ENCODE results near the gene LAG3. TPM values are rescaled to one million over a fixed set of nuclear protein-coding genes. Genes with fewer than 3 reads are reported as not detected.

The LAG3 gene
- total RNA-seq, 1 experiment from 2014 or later: 3.3 TPM

DNA sequence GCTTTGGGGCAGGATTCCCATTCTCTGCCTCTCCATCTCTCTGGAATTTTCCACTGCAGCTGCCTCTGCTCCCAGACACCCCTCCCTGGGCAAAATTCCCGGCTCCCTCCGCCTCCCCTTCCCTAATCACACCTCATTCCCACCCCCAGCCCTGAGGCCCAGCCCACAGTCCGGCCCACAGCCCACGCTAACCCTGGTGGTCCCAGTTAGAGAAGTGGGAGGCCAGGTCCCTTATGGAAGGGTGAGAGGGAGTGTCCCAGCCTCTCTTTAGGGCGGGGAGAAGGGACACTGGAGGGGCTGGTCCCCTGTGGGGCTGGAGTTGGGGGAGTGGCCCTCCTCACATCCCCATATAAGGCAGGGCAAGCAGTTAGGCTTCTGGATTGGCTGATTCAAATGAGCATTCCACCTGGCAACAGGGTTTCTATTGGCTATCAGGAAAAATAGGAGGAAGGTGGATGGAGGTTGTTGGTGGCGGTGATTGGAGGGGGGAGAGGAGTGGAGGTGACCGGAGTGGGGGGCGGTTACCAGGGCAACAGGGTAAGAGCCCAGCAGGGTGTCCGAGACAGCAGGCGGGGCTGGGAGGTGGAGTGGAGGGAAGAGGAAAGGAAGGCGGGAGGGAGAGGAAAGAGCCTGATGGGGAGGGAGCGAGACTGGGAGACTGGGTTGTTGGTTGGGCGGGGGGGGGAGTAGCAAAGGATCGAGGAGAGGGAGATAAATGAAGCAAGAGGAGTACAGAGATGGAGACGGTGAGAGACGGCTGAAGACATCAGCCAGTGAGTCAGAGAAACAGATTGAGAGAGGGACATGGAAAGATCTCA is 8.1 kb upstream of the LAG3 start:
- peak overlapping the region; percentile 85 to 90 for H3K4me3 ChIP-seq (replicated peaks in 1 of 2; ENCODE audit: low read depth in 1 of 2, low read length in 2 of 2)
- TF ChIP-seq FOSL1 (IDR thresholded peaks at IDR 0.05; ENCODE audit: low read depth) (no peak), POLR2A (IDR thresholded peaks at IDR 0.05; ENCODE audit: borderline replicate concordance, extremely low read depth, insufficient read depth, insufficient read length) (peak; percentile 53), SRF (IDR thresholded peaks at IDR 0.05; ENCODE audit: low read depth) (no peak)
- peak; percentile 80 for ATAC-seq
- POLR2A ChIA-PET: interaction anchor here (1.0 to 2.2 kb wide), 3 partner anchors 10 to 57 kb away, joined by 3 to 10 read pairs (median 7); partner anchors contain the start of genes GPR162 and MLF2
- no peaks in the 10 kb centered on the region for H3K9me2 ChIP-seq (ENCODE audit: insufficient read depth)
- peak overlapping the region; percentile 95 for H3K4me2 ChIP-seq (ENCODE audit: low read length)
- peak; percentile 99 for DNase-seq (ENCODE audit: low read depth, low spot score)
- H3K27ac ChIP-seq (ENCODE audit: low read depth, low read length): peak overlapping the region; percentile 72
- peaks cover 25% of the 10 kb centered on the region for H3K79me2 ChIP-seq (ENCODE audit: insufficient read depth, low read length)
- CTCF ChIA-PET: interaction anchor here (0.8 to 3.0 kb wide), 3 partner anchors 10 to 11 kb away, joined by 4 to 53 read pairs (median 7); partner anchors contain the start of gene MLF2
- BruUV-seq (replicated peaks): no TSS peak
- no peak overlapping the region for H2AFZ ChIP-seq (ENCODE audit: low read depth, low read length, poor library complexity, severe bottlenecking)
- no peaks in the 10 kb centered on the region for H3K9me3 ChIP-seq (ENCODE audit: control insufficient read depth in 1 of 2, insufficient read depth in 1 of 2, low read depth in 1 of 2, low read length in 2 of 2)
- H3K4me1 ChIP-seq (ENCODE audit: control insufficient read depth in 1 of 2, insufficient read depth in 2 of 2, low read length in 2 of 2): peaks cover 54 to 74% of the 10 kb centered on the region in 2 experiments
- intact Hi-C loops (cut with micrococcal nuclease): no loop called here
- no peaks in the 10 kb centered on the region; a peak in 1 of 4 replicates for H3K36me3 ChIP-seq (ENCODE audit: control insufficient read depth in 1 of 2, insufficient read depth in 2 of 2, low read length in 2 of 2)
- H4K20me1 ChIP-seq (ENCODE audit: insufficient read depth): no peaks in the 10 kb centered on the region
- RAD21 ChIA-PET (ENCODE audit: low non-redundant PET in 1 of 2, low total read pairs in 2 of 2, uncharacterized antibody in 2 of 2, unreplicated experiment in 2 of 2): interaction anchor here in 1 of 2 experiments (1.1 kb wide), 1 partner anchor 11 kb away, joined by 3 read pairs; the partner anchor contains the start of gene MLF2
- no peaks in the 10 kb centered on the region for H3K27me3 ChIP-seq (ENCODE audit: insufficient read depth, low read length)
- peak overlapping the region; percentile 84 for H3K9ac ChIP-seq (ENCODE audit: low read length)

DNA sequence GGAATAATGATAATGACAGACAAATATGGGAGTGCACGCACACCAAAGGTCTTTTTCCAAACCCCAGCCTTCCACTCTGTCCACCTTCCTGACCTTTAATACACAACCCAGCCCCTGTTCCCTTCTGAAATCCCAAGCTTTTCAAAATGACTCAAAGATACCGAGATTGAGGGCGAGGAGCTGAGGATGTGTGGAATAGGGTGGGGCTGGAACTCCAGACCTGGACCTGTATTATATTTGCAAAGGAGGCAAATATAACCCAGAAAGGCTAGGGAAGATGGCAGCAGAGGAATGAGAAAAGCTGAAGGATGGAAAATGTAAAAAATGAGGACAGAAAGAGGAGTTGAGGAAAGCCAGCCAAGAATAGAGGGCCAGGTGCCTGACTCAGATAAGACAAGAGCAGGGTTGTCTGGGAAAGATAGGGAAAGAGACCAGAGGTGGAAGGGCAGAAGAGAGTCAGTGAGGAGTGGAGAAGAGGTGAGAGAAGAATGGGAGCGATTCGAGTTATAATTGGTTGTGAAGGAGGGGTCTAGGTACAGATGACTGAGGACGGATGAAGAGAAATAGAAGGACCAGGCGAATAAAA is 7.2 kb upstream of the LAG3 start:
- no TSS peak for BruUV-seq (replicated peaks)
- Histone ChIP-seq H3K36me3 (ENCODE audit: control insufficient read depth in 1 of 2, insufficient read depth in 2 of 2, low read length in 2 of 2) (peaks cover 0 to 7% of the 10 kb centered on the region in 2 experiments; a peak in 2 of 4 replicates), H3K4me3 (replicated peaks in 1 of 2; ENCODE audit: low read depth in 1 of 2, low read length in 2 of 2) (peak overlapping the region; percentile 85 to 90), H3K4me2 (ENCODE audit: low read length) (peak overlapping the region; percentile 95), H2AFZ (ENCODE audit: low read depth, low read length, poor library complexity, severe bottlenecking) (no peak overlapping the region), H3K9ac (ENCODE audit: low read length) (peak overlapping the region; percentile 84), H4K20me1 (ENCODE audit: insufficient read depth) (no peaks in the 10 kb centered on the region), H3K79me2 (ENCODE audit: insufficient read depth, low read length) (peaks cover 29% of the 10 kb centered on the region), H3K9me3 (ENCODE audit: control insufficient read depth in 1 of 2, insufficient read depth in 1 of 2, low read depth in 1 of 2, low read length in 2 of 2) (no peaks in the 10 kb centered on the region), H3K27ac (ENCODE audit: low read depth, low read length) (peak overlapping the region; percentile 72), H3K4me1 (ENCODE audit: control insufficient read depth in 1 of 2, insufficient read depth in 2 of 2, low read length in 2 of 2) (peaks cover 56 to 73% of the 10 kb centered on the region in 2 experiments), H3K27me3 (ENCODE audit: insufficient read depth, low read length) (no peaks in the 10 kb centered on the region), H3K9me2 (ENCODE audit: insufficient read depth) (no peaks in the 10 kb centered on the region)
- DNase-seq (ENCODE audit: low read depth, low spot score) (no peak), ATAC-seq (no peak)
- intact Hi-C loops (cut with micrococcal nuclease): no loop called here
- POLR2A ChIA-PET: interaction anchor here (1.1 to 3.0 kb wide), 11 partner anchors 9 to 179 kb away, joined by 3 to 41 read pairs (median 8); partner anchors contain the start of genes C12orf57, CDCA3, COPS7A and GPR162
- CTCF ChIA-PET: interaction anchor here (0.9 to 3.0 kb wide), 4 partner anchors 10 to 41 kb away, joined by 3 to 53 read pairs (median 4); partner anchors contain the start of genes COPS7A and MLF2
- RAD21 ChIA-PET (ENCODE audit: low non-redundant PET in 1 of 2, low total read pairs in 2 of 2, uncharacterized antibody in 2 of 2, unreplicated experiment in 2 of 2): interaction anchor here (0.7 to 2.3 kb wide), 3 partner anchors 12 to 161 kb away, joined by 3 to 15 read pairs (median 3); partner anchors contain the start of gene MLF2 (in 2 of the 2)
- TF ChIP-seq, protein P1, sequence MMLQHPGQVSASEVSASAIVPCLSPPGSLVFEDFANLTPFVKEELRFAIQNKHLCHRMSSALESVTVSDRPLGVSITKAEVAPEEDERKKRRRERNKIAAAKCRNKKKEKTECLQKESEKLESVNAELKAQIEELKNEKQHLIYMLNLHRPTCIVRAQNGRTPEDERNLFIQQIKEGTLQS (IDR thresholded peaks at IDR 0.05): no peak
- TF ChIP-seq, protein P2, sequence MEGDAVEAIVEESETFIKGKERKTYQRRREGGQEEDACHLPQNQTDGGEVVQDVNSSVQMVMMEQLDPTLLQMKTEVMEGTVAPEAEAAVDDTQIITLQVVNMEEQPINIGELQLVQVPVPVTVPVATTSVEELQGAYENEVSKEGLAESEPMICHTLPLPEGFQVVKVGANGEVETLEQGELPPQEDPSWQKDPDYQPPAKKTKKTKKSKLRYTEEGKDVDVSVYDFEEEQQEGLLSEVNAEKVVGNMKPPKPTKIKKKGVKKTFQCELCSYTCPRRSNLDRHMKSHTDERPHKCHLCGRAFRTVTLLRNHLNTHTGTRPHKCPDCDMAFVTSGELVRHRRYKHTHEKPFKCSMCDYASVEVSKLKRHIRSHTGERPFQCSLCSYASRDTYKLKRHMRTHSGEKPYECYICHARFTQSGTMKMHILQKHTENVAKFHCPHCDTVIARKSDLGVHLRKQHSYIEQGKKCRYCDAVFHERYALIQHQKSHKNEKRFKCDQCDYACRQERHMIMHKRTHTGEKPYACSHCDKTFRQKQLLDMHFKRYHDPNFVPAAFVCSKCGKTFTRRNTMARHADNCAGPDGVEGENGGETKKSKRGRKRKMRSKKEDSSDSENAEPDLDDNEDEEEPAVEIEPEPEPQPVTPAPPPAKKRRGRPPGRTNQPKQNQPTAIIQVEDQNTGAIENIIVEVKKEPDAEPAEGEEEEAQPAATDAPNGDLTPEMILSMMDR (IDR thresholded peaks at IDR 0.05 in 2 of 3, conservative IDR thresholded peaks at IDR 0.05 in 1 of 3; ENCODE audit: borderline replicate concordance in 1 of 3, insufficient read depth in 1 of 3, low read depth in 2 of 3, low read length in 2 of 3): no peak
- TF ChIP-seq, protein P3, sequence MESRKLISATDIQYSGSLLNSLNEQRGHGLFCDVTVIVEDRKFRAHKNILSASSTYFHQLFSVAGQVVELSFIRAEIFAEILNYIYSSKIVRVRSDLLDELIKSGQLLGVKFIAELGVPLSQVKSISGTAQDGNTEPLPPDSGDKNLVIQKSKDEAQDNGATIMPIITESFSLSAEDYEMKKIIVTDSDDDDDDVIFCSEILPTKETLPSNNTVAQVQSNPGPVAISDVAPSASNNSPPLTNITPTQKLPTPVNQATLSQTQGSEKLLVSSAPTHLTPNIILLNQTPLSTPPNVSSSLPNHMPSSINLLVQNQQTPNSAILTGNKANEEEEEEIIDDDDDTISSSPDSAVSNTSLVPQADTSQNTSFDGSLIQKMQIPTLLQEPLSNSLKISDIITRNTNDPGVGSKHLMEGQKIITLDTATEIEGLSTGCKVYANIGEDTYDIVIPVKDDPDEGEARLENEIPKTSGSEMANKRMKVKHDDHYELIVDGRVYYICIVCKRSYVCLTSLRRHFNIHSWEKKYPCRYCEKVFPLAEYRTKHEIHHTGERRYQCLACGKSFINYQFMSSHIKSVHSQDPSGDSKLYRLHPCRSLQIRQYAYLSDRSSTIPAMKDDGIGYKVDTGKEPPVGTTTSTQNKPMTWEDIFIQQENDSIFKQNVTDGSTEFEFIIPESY (IDR thresholded peaks at IDR 0.05; ENCODE audit: extremely low read depth, insufficient replicate concordance, low read length): no peak
- TF ChIP-seq ELF1 (IDR thresholded peaks at IDR 0.05; ENCODE audit: borderline replicate concordance, low read depth) (no peak), SIN3A (IDR thresholded peaks at IDR 0.05; ENCODE audit: low read depth) (no peak), YY1 (IDR thresholded peaks at IDR 0.05; ENCODE audit: extremely low read depth, insufficient replicate concordance, low read depth, low read length) (no peak), SP1 (IDR thresholded peaks at IDR 0.05; ENCODE audit: low read depth) (no peak), FOSL1 (IDR thresholded peaks at IDR 0.05; ENCODE audit: low read depth) (no peak), EGR1 (IDR thresholded peaks at IDR 0.05; ENCODE audit: low read depth) (no peak), ZNF274 (IDR thresholded peaks at IDR 0.05; ENCODE audit: low read depth, low read length) (no peak), SRF (IDR thresholded peaks at IDR 0.05; ENCODE audit: low read depth) (no peak)

Measured in HCT116 (cell line).